ENCODE results near the gene TFB1M.

- no peak for TF ChIP-seq CTCF (conservative IDR thresholded peaks at IDR 0.05 in 1 of 2, IDR thresholded peaks at IDR 0.05 in 1 of 2; ENCODE audit: extremely low read depth in 1 of 2, insufficient read depth in 1 of 2, low read depth in 1 of 2, low read length in 2 of 2)
- no peak for TF ChIP-seq EZH2 (IDR thresholded peaks at IDR 0.05; ENCODE audit: borderline replicate concordance, low read length)
Measured at GRCh38 chr6:155223646-155224451, 90.4 kb downstream of the TFB1M start.
